ENCODE results near the gene ANTXR2.

Gene ANTXR2

DNA sequence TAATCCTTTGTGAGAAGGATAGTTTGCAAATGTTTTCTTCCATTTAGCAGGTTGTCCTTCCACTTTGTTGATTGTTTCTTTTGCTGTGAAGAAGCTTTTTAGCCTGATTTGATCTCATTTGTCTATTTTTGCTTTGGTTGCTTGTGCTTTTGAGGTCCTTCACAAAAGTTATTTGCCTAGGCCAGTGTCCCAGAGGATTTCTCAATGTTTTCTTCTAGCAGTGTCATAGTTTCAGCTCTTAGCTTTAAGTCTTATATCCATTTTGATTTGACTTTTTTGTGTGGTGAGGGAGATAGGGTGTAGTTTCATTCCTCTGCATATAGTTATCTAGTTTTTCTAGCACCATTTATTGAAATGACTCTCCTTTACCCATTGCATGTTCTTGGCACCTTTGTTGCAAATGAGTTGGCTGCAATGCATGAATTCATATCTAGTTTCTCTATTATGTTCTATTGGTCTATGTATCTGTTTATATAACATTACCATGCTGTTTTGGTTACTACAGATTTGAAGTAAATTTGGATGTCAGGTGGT is 41.8 kb upstream of the ANTXR2 start:
- Histone ChIP-seq H3K36me3 (ENCODE audit: insufficient read depth) (no peaks in the 10 kb centered on the region), H3K4me3 (IDR thresholded peaks at IDR 0.05; ENCODE audit: insufficient read depth, low read depth, low read length) (no peak overlapping the region), H3K27me3 (ENCODE audit: insufficient read depth, low read depth) (no peaks in the 10 kb centered on the region), H3K4me1 (ENCODE audit: low read depth, poor library complexity, severe bottlenecking) (no peaks in the 10 kb centered on the region), H3K4me2 (no peak overlapping the region), H3K27ac (no peak overlapping the region), H3K79me2 (ENCODE audit: insufficient read depth, low read depth) (no peaks in the 10 kb centered on the region), H2AFZ (ENCODE audit: low read depth) (no peak overlapping the region), H4K20me1 (ENCODE audit: insufficient read depth) (no peaks in the 10 kb centered on the region), H3K9ac (no peak overlapping the region)
- TF ChIP-seq, protein P1, sequence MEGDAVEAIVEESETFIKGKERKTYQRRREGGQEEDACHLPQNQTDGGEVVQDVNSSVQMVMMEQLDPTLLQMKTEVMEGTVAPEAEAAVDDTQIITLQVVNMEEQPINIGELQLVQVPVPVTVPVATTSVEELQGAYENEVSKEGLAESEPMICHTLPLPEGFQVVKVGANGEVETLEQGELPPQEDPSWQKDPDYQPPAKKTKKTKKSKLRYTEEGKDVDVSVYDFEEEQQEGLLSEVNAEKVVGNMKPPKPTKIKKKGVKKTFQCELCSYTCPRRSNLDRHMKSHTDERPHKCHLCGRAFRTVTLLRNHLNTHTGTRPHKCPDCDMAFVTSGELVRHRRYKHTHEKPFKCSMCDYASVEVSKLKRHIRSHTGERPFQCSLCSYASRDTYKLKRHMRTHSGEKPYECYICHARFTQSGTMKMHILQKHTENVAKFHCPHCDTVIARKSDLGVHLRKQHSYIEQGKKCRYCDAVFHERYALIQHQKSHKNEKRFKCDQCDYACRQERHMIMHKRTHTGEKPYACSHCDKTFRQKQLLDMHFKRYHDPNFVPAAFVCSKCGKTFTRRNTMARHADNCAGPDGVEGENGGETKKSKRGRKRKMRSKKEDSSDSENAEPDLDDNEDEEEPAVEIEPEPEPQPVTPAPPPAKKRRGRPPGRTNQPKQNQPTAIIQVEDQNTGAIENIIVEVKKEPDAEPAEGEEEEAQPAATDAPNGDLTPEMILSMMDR (conservative IDR thresholded peaks at IDR 0.05; ENCODE audit: low read depth, low read length) = no peak

DNA sequence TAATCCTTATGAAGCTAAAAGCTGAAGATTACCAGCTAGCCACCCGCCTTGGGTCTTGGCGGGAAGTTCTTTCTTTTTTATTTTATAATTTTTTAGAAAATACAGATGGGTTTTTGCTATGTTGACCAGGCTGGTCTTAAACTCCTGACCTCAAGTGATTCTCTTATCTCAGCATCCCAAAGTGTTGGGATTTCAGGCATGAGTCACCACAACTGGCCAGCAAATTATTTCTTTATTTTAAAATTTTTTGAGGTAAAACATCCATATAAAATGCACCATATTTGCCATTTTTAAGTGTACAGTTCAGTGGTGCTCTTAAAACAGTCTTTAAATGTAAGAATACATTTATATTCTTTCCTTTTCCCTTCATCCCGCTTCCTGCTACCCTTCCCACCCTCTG is 40.6 kb upstream of the ANTXR2 start:
- H3K4me3 ChIP-seq (IDR thresholded peaks at IDR 0.05; ENCODE audit: insufficient read depth, low read depth, low read length) = no peak overlapping the region
- H4K20me1 ChIP-seq (ENCODE audit: insufficient read depth) = no peaks in the 10 kb centered on the region
- H3K4me1 ChIP-seq (ENCODE audit: low read depth, poor library complexity, severe bottlenecking) = no peaks in the 10 kb centered on the region
- H2AFZ ChIP-seq (ENCODE audit: low read depth) = no peak overlapping the region
- H3K27me3 ChIP-seq (ENCODE audit: insufficient read depth, low read depth) = no peaks in the 10 kb centered on the region
- no peaks in the 10 kb centered on the region for H3K36me3 ChIP-seq (ENCODE audit: insufficient read depth)
- TF ChIP-seq, protein P1 (conservative IDR thresholded peaks at IDR 0.05; ENCODE audit: low read depth, low read length) = no peak
- H3K79me2 ChIP-seq (ENCODE audit: insufficient read depth, low read depth) = no peaks in the 10 kb centered on the region
- H3K9ac ChIP-seq = no peak overlapping the region
- H3K4me2 ChIP-seq = no peak overlapping the region
- H3K27ac ChIP-seq = no peak overlapping the region

DNA sequence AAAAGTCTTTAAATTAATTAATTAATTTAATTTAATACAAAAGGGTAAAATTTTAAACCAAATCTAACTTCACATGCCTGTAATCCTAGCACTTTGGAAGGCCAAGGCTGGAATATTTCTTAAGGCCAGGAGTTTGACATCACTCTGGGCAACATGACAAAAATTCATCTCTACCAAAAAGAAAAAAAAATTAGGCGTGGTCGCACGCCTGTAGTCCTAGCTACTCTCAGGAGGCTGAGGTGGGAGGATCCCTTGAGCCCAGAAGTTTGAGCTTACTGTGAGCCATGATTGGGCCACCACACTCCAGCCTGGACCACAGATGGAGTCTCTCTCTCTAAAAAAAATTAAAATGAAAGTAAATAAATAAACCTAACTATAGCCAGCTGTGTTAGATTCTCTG is 39.2 kb upstream of the ANTXR2 start:
- Histone ChIP-seq H3K27ac (no peak overlapping the region), H3K27me3 (ENCODE audit: insufficient read depth, low read depth) (no peaks in the 10 kb centered on the region), H3K79me2 (ENCODE audit: insufficient read depth, low read depth) (no peaks in the 10 kb centered on the region), H3K4me1 (ENCODE audit: low read depth, poor library complexity, severe bottlenecking) (no peaks in the 10 kb centered on the region), H3K9ac (no peak overlapping the region), H3K36me3 (ENCODE audit: insufficient read depth) (no peaks in the 10 kb centered on the region; the same call in 1 of the 2 replicates), H3K4me2 (no peak overlapping the region), H3K4me3 (IDR thresholded peaks at IDR 0.05; ENCODE audit: insufficient read depth, low read depth, low read length) (no peak overlapping the region), H2AFZ (ENCODE audit: low read depth) (no peak overlapping the region), H4K20me1 (ENCODE audit: insufficient read depth) (no peaks in the 10 kb centered on the region)
- TF ChIP-seq, protein P1 (conservative IDR thresholded peaks at IDR 0.05; ENCODE audit: low read depth, low read length) = no peak

DNA sequence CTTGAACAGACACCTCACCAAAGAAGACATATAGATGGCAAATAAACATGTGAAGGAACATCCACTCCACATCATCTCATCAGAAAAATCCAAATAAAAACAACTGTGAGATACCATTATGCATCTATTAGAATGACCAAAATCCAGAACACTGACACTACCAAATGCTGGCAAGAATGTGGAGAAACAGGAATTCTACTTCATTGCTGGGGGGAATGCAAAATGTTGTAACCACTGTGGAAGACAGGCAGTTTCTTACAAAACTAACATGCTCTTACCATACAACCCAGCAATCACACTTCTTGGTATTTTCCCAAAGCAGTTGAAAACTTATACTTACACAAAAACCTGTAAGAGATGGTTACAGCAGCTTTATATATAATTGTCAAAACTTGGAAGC is 38.2 kb upstream of the ANTXR2 start:
- TF ChIP-seq, protein P1 (conservative IDR thresholded peaks at IDR 0.05; ENCODE audit: low read depth, low read length) = no peak
- Histone ChIP-seq H3K9ac (no peak overlapping the region), H3K79me2 (ENCODE audit: insufficient read depth, low read depth) (no peaks in the 10 kb centered on the region), H3K4me2 (no peak overlapping the region), H3K4me1 (ENCODE audit: low read depth, poor library complexity, severe bottlenecking) (no peaks in the 10 kb centered on the region), H3K27ac (no peak overlapping the region), H4K20me1 (ENCODE audit: insufficient read depth) (no peaks in the 10 kb centered on the region), H3K36me3 (ENCODE audit: insufficient read depth) (no peaks in the 10 kb centered on the region; the same call in 1 of the 2 replicates), H3K4me3 (IDR thresholded peaks at IDR 0.05; ENCODE audit: insufficient read depth, low read depth, low read length) (no peak overlapping the region), H3K27me3 (ENCODE audit: insufficient read depth, low read depth) (no peaks in the 10 kb centered on the region), H2AFZ (ENCODE audit: low read depth) (no peak overlapping the region)

Measured in KMS-11 (cell line).